A204.1 (cell line): ENCODE measurements around the gene COL6A3.

Source experiments
- FAIRE-seq: peaks from 2 replicates; lab custom pipeline; 2012; peaks lifted over from hg19 to GRCh38; lab: Jason Lieb, UNC

Gene COL6A3, protein sequence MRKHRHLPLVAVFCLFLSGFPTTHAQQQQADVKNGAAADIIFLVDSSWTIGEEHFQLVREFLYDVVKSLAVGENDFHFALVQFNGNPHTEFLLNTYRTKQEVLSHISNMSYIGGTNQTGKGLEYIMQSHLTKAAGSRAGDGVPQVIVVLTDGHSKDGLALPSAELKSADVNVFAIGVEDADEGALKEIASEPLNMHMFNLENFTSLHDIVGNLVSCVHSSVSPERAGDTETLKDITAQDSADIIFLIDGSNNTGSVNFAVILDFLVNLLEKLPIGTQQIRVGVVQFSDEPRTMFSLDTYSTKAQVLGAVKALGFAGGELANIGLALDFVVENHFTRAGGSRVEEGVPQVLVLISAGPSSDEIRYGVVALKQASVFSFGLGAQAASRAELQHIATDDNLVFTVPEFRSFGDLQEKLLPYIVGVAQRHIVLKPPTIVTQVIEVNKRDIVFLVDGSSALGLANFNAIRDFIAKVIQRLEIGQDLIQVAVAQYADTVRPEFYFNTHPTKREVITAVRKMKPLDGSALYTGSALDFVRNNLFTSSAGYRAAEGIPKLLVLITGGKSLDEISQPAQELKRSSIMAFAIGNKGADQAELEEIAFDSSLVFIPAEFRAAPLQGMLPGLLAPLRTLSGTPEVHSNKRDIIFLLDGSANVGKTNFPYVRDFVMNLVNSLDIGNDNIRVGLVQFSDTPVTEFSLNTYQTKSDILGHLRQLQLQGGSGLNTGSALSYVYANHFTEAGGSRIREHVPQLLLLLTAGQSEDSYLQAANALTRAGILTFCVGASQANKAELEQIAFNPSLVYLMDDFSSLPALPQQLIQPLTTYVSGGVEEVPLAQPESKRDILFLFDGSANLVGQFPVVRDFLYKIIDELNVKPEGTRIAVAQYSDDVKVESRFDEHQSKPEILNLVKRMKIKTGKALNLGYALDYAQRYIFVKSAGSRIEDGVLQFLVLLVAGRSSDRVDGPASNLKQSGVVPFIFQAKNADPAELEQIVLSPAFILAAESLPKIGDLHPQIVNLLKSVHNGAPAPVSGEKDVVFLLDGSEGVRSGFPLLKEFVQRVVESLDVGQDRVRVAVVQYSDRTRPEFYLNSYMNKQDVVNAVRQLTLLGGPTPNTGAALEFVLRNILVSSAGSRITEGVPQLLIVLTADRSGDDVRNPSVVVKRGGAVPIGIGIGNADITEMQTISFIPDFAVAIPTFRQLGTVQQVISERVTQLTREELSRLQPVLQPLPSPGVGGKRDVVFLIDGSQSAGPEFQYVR (N-terminal part only)

DNA sequence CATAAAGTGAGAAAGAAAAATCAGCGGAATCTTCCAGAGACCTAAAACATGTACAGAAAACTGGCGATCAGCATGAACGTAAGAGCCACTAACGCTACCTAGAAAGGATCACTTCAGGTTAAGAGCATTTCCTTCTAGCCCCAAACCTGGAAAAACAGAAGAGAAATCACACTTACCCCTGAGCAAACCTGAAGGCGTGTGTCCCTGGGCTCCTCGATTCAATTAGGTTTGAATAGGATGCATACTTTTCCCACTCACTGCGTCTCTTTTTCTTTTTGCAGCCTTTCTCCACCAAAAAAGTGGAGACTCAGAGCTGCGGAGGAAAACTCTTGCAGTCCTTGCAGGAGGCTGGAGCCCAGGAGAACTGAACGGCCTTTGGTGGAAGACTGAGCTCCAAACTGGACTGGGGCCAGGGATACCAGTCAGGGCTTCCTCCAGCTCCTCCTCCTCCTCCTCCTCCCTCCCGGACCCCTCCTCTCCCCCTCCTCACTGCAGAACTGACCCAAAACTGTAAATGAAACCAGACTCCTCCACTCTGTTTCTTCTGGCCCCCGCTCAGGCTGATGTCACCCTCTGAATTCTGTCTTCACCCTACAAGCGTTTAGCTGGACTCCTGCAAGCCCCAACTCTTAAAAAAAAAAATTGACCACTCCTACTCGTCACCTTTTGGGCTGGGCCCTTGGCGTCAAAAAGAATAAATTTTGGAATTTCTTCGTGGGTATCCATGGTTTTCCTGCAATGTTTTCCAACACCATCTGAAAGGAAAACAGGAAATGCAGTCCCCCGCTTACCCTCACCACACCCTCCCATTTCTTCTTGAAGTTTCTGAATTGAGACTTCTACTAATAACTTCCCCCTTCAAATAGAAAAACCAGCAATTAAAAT lies at the start of gene COL6A3:
TSS of gene COL6A3 (minus strand) at position 388 of the 885 bp plus-strand sequence. CDS start 17,347 bp downstream, outside the sequence.
- no peak for FAIRE-seq

DNA sequence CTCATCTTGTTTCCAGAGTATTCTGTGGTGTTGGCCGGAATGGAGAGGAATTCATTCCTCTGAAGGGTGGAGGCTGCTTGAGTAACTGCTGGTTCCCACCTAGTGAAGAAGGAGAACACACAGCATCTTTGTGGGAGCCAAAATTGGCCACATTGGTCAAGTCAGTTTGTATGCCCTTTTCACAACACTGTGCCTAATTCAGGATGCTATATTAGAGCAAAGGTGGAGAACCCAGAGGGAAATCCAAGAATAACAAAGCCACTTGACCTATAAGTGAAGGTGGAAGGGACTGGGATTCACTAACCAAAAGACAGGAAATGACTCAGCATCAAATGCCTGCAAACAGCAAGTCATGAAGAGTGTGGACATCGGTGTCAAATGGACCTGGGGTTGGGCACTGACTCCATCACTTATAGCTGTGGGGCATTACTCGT lies 45.8 kb upstream of the COL6A3 start:
- FAIRE-seq: no peak

DNA sequence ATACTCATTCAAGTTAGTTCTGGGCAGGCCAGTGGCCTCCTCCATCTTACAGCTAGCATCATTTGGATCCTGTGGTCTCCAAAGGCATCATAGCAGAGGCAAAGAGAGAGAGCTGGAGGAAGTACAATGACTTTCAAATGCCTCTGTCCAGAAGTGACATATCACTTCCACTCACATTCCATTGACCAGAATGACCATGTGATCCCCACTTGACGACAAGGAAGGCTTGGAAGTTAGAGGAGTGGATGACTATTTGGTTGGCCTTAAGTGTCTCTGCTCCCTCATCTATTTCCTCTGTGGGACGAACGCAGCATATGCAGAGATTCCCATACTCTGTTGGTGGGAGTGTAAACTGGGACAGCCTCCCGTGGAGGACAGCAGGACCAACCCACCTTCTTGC lies 45.3 kb upstream of the COL6A3 start:
- no peak for FAIRE-seq

DNA sequence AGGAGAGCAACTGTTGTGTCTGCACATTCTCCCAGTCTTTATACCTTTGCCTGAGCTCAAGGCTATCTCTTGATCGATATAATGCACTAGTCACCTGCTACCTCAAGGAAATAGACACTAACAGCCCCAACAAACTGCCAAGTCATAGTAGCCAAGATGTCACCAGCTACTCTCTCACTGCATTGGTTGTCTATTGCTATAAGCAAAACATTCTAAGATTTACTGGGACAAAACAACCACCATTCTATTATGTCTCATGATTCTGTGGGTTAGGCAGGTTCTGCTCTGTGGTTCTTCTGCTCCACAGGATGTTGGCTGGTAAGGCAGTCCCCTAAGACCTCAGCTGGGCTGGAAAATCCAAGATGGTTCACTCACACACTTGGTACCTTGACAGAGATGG lies 44.6 kb upstream of the COL6A3 start:
- FAIRE-seq: no peak

DNA sequence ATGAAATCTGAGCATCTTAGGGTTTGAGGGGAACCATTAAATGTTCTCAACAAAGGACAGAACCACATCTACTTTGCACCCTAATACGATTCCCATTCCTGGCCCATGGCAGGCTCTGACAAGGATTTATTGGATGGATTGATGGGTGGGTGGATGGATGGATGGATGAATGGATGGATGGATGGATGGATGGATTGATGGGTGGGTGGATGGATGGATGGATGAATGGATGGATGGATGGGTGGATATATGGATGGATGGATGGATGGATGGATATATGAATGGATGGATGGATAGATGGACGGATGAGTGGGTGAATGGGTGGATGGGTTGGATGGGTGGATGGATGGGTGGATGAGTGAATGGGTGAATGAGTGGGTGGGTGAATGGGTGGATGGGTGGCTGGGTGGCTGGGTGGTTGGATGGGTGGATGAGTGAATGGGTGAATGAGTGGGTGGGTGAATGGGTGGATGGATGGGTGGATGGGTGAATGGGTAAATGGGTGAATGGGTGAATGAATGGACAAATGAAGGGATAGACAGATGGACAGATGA lies 43.5 kb upstream of the COL6A3 start:
- FAIRE-seq: no peak

DNA sequence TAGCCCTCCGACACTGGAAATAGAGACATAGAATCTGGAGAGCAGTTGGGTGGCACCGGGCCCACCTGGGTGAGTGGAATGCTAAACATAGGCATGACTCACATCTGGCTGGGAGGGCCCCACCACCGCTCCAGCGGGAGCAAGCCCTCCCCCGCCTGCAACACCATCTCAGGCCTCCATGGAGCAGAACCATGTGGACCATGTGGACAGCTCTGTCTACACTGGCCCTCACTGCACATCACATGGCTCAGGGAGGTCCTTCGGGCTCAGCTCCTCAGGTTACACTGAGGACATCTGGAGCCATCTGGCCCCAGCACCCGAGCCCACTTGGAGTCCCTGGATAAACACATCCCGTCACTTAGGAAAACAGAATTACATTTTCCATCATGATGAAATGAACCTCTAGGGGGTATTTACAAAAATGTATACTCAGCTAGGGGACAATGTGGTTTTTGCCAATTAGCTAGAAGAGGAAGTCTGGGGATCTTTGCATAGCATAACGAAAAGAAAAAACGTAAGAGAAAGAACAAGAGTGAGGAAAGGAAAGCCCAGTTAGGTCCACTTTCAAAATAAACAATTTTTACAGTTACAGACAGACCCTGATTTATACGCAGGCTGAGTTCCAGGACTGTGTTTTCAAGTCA lies 42.4 kb upstream of the COL6A3 start:
- no peak for FAIRE-seq

DNA sequence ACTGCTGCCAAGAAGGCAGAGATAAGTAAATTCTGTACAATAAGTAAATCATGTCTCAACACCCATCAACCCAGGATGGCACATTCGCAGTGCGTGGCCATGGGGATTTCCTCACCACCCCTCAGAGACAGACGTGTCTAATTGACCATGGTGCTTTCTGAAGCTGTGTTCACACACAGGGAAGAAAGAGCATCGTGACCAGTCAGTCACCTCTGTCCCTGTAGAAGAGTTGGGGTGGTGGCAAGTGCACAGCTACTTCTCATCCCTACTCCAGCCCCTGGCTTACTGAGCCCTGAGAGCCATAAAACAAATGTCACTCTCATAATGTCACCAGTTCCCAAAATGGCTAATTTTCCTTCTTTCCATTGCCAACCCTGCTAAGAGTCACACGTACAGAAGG lies 41.8 kb upstream of the COL6A3 start:
- FAIRE-seq: no peak

DNA sequence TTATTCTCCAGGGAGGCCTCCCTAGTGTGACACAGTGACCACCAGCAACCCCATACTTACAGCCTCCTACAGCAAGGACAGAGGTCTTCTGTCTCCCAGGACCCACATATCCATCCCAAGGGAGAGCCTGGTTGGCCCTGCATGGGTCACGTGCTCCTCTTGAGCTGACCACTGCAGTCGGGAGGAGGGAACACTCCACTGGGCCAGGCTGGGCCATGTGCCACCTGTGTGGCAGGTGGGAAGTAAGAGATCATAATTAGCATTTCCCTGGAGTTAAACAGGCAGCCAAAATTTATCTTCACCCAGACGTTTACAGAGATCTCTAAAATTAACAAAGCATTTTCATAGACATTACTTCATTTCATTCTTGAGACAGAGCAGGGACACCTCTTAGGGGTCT lies 39.7 kb upstream of the COL6A3 start:
- FAIRE-seq: no peak

DNA sequence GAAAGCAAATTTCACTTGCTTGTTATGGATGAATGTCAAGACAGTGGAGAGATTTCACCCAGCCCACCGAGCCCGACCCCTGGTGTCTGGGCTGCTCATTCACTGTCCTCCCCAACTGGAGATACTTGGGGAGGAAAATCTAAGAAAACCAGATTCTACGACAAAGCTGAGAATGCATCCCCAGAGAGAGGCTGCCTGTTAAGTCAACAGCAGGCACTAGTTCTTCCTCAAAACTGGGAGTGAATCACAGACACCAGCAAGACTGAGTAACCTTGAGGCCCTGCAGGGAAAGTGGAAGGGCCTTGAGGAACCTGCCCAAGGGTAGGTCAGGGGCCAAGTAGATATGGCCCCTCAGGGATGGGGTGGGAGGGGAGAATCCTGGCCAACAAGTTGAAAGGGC lies 38.9 kb upstream of the COL6A3 start:
- no peak for FAIRE-seq

DNA sequence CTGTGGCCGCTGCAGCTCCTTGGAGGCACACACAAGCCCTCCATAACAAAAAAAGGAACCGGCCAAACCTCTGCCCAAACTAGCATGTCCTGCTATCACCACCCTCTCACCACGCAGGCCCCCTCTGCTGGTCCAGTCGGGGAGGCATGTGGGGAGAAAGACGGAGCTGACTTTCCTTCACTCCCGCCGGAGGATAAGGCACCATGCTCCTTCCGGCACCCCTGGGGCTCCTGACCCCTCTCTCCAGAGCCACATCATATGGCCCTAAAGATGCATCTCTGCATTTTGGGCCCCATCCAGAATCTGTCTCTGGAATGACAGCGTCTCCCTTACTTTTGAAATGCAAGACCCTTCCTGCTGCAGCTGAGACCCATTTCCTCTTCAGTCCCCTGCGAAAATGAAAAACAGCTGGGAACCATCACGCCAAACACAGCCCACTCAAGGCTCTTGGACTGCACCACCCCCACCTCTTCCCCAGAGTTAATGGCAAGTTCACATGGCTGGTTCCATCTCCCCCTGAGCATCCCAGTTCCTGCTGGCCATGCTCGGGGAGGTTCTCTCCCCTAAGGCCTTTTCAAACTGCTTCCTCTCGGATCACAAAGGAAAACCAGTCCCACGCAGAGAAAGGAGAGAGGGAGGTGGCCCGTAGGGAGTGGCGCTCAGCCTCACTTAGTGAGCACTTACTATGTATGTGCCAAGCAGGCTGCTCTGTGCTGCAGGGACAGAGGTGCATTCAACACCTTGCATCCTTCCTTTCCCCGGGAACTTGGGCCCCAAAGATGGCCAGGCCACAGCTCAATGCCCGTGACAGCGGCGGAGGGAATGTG lies 37.9 kb upstream of the COL6A3 start:
- no peak for FAIRE-seq

DNA sequence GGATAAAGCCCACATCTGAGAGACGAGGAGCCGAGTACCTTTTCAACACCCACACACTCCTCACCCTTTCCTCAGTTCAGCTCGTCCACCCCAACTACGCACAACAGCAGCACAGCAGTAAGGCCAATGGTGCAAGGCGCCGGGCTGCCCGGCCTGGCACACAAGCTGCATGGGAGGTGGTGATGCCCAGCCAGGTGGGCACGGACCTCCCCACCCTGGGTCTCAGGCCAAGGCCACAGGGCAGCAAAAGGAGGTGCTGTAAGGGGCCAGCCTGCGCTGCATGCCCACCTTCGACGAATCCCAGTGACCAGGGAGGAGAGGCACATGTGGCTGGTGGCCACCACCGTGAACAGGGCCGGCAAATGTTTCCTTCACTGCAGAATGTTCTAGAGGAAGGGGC lies 36.6 kb upstream of the COL6A3 start:
- no peak for FAIRE-seq

DNA sequence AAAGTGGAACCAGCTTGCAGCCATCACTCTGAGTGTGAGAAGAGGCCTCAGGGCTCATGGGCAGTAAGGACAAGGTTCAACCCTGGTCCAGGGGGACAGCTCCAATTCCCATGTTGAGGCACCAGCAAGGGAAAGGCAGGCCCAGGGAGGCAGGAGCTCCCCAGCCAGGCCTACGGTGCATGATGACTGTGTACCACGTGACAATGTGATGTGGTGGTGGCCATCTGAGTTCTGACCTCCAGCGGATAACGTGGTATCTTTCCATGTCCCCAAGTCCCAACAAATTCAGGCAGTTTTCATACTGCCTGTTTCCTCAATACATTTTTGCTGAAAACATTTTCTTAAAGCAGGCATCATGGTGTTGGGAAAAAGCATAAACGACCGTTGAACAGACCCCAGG lies 36.1 kb upstream of the COL6A3 start:
- no peak for FAIRE-seq

DNA sequence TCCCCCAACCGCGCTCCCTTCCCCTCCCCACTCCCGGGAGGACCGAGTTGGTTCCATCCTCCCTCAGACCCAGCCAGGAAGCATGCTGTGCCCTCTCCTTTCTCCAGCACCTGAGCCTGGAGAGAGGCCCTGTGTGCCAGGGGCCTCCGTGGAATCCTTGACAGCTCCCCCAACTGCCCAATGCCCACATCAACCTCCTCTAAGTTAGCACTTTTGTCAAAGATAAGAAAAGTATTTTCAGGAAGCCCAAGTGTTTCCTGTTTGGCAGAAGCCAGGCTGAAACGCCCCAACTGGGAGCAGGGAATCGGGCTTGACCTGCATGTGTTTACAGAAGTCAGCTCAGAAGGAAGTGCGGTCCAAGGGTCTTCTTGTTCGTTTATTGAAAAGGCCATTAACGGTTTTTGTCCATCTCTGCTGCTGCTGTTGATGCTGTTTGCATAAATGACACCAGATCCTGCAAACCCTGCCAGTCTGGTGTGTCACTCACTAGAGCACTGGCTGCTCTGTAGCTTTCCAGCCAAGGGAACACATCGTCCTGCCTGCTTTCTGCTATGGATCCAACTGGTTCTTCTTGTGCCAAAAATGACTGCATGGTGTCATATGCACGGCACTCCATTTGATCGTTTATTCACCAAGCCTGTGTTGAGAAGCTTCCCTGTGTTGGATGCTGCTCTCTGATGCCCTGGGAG lies 35.4 kb upstream of the COL6A3 start:
- no peak for FAIRE-seq

DNA sequence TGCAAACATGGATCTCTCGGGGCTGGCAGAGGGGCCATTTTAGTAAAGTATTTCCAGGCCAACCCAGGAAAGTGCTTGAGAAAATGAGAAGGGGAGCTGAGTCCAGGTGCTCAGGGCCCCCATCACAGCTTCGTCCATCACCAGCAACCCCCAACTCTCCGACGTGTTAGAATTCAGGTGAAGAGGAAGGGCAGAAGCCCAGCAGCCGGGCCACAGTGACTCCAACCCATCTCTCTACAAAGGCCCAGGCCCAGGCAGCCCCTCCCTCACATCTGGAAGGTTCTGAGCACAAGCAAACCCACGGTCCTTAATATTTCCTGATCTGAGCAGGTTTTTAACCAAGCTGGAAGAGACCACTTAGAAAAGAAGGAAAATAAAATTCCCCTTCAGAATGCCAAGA lies 34.7 kb upstream of the COL6A3 start:
- FAIRE-seq: no peak

DNA sequence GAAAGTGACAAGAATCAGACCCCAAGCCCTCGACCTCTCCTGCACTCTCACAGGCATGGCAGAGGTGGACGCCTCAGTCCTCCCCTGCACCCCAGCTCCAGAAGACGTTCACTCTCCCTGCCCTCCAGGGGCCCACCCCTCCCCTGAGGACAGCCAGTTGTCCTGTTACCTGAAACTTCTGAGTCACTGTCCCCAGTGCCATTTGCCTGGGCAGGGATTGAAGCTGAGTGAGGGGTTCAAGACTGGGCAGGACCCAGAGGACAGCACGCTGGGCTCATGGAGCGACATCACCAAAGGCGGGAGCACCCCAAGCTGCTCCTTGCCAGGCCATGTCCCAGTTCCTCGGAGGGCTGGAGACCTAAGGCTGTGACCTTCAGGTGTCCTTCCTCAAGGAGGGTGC lies 34.2 kb upstream of the COL6A3 start:
- no peak for FAIRE-seq

DNA sequence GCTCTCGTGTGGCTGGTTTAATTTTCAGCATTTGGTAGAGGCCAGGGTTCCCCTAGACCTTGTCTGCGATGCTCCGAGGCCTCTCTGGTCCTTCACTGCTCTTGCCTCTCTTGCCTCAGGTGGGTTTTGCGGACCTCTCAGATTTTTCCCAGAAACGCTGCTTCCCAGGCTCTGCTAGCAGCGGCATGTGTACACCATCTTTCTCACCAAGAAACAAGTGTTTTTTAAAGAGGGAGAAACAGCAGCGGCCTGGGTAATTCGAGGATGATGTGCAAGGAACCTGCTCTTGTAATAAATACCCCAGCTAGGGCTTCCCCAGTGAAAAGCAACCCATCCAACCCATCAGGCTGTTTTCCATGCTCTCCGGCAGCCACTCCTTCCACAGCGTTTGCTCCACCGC lies 33.5 kb upstream of the COL6A3 start:
- no peak for FAIRE-seq

DNA sequence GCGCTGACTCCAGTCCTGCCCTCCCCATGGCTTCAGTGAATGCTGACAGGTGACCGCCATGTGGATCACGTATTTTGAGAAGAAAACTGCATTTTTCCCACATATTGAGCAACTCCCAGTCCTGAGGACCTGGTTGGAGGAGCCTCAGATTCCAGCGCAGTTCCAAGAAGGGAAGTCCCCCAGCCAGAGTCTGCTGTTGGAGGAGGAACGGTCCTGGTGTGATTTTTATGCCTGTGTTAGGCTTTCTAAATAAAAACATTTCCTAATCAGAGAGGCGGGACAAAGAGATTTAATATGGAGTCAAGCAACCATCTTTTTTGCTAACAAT lies 32.3 kb upstream of the COL6A3 start:
- FAIRE-seq: no peak

DNA sequence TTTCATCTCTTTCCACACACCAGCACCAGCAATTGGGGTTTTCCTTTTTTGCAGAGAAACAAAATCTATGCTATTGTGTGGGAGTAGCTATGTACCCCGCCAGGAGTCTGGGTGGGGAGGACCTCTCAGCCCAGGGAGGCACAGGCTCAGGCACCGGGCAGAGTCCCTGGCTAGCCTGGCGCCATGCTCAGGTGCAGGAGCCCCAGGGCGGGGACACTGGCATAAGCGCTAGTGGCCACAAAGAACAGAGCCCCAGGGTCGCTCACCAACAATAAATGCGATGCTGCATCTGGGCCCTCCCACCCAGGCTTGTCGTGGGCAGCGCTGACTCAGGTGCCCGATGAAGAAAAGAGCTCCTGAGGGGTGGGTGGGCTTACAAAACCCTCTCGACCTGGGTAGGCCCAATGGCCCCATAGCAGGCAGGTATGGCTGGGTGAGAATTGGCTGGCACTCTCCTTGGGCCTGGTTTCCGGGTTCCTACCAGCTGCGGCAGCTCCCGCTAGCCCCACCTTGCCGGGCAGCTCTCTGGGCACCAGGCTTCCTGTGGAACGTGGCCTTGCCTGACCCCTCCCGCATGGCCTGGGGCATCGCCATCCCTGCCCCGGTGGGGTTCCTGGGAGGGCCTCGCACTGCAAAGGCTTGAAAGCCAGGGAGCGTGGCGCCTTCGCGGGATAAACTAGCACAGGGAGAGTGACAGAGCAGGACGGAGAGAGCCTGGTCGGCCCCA lies 31.8 kb upstream of the COL6A3 start:
- FAIRE-seq: no peak

DNA sequence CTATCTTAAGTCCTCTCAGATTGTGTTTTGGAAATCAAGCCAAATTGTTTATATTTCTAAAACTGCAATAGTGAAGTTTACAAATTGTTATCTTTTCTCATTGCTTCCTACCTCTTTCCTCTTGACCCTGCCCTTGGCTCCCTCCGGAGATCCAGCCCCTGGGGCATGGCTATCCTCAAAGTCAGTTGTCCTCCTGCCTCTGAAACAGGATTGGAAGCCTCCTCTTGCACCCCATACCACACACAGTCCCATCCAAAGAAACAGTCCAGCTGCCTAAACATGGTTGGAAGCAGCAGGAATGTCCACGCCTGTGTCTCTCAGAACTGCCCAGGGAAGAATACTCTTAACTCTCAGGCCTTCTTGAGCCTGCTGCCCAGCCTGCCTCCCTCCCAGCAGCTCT lies 30.1 kb upstream of the COL6A3 start:
- no peak for FAIRE-seq
